Right lung (tissue), 5 donors: Measurements from ENCODE around the gene BOC. TPM values are rescaled to one million over a fixed set of nuclear protein-coding genes. Genes with fewer than 3 reads are reported as not detected.

Experiments used
- DNase-seq, 2 donors: peaks; one replicate each; pipeline ENCODE4 v3.0.0-alpha.2; 2013
- polyA plus RNA-seq, 5 donors: library from polyadenylated mRNA; unstranded; fragments of 120-200 nt; gene quantifications; one replicate each; pipeline versions ENCODE4 v1.2.1 to v1.2.3, GENCODE V29; 2013; ENCODE audit warnings: inconsistent platforms in 1 of 5, low replicate concordance in 1 of 5; ENCODE audit not compliant: insufficient read length in 5 of 5, insufficient read depth in 1 of 5

The BOC gene
- polyA plus RNA-seq, 5 donors = 22.6 to 37.4 (median 27.2) TPM

DNA sequence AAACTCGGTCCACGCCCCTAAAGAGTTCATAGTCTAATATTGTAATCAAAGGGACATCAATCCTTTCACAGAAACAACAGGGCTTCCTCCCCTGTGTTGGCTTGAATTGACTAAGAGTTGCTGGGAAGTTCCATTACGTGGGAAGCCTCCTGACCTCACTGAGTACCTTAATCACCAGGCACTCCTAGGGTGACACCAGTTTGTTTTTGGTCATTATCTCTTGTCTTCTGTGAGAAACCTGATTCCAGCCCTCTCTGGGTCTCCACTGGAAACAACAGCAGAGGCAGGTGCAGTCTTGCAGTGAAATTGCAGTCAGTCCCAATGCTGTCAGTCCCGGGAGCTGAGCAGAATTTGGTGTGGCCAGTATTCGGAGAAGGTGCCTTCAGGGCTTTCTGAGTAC lies 55.4 kb downstream of the BOC start:
- DNase-seq = no peak

DNA sequence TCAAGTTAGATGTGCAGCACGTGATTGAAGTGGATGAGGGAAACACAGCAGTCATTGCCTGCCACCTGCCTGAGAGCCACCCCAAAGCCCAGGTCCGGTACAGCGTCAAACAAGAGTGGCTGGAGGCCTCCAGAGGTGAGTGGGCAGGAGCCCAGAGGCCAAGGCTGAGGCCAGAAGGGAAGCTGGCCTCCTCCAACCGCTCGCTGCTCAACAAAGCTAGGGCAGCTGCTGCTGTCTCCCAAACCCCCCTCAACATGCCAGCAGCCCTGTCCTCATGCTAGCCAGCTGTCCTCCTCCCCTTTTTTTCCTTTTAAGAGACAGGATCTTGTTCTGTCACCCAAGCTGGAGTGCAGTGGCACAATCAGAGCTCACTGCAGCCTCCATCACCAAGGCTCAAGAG lies 57.0 kb downstream of the BOC start:
- no peak for DNase-seq

DNA sequence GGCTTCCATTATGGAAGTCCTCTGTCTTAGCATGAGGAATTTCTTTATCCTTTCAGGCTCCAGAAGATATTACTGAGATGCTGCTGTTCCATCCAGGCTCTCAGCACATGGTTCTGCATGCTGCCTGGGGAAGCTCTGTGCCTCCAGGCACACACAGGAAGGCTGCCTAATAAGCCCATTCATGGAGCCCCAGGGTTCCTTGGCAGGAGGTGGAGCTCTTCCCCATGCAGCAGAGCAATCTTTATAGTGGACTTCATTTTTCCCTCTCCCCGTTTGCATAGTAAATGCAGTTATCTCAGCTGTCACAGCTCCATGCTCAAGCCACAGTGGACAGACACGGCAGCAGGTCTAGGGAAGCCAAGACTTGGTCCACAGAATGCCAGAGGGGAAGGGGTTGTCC lies 57.6 kb downstream of the BOC start:
- DNase-seq = no peak

DNA sequence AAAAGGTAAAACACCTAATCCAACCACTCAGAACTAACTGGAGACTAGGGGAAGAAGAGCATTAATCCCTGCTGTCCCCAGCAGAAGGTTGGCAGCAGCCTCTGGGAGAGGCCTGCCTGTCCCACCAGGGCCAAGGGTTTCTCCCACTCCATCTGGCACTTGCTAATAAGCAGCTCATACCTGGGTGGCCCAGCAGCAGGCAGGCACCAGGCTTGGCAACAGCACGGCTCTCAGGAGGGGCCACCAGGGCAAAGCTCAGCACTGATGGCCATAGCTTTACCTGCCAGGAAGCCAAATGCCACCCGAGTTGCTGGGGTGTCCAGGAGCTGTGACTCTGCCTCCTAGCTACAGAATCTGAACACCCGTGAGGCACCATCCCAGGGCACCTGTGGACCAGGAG lies 58.3 kb downstream of the BOC start:
- DNase-seq = no peak

DNA sequence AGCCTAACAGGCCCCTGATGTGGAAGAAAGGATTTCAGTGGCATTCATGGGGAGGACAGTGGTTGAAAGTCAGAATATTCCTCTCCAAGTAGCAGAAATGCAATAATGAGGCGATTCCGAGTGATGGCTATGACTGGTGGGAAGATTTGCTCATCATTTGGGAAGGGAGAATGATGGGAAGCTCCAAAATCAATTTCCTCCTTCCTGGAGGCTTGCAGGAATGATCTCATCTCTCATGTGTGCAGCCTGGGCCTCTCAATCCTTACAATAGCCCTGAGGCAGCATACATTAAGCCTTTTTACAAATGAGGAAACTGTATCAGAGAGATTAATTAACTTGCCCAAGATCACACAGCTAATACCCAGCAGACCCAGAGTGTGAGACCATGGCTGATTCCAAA lies 58.7 kb downstream of the BOC start:
- no peak for DNase-seq

DNA sequence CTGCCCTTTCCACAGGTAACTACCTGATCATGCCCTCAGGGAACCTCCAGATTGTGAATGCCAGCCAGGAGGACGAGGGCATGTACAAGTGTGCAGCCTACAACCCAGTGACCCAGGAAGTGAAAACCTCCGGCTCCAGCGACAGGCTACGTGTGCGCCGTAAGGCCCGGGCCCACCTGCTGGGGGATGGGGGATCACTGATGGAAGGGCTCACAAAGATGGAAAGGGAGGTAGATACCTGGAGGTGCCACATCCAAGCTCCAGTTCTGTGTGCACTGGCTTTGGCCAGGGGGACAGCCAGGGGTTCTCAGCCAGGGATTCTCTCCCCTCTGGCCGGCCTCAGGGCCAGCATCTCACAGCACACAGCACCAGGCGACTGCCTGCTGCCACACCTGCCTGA lies 59.4 kb downstream of the BOC start:
- no peak for DNase-seq

DNA sequence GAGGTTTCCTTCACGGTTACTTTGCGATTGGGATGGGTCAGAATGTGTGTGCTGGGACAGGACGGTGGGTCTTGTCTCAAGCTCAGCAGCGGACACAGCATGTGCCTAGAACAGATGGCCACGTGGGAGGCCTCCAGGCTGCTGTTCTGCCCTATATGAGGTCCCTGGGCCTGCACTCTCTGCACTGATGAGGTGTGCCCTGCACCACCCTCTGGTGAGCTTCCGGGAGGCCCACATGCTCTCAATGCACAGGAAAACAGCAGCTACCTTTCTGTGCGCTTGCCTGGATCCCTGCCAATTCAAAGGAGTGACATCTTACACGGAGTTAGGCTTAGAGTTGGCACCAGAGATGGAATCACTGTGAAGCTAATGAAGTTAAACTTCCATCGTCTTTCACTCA lies 59.8 kb downstream of the BOC start:
- DNase-seq = no peak

DNA sequence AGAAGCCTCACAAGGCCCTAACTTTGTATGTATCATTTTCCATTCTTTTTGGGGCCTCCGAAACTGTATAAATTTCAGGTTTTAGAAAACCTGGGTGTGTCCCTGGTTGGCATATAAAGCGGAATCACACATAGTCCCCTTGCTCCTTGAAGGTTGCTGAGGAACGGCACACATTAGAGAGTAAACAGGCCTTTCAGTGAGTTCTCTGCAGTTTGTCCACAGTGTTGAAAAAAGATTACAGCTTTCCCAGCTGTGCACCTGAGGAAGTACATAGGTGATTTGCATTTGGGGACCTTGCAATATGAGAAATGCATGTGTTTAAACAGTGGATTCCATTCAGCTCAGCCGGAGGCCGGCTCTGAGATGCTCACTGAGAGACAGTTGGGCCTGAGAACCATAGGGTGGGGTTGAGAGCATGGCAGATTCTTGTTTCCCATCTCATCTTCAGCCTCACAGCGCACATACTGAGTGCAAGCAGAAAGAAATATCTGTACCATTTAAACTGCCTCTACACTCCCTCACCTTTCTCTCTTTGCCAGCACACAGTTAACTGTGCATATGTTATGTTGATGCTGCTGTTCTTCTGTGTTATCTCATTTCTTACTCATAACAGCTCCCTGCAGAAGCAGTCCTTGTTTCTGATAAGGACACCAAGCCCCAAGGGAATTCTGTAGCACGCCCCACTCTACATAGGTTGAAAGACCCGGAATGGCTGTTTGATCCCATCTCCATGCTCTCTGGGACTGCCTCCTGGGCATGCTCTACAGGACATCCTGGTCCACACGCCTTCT lies 60.4 kb downstream of the BOC start:
- DNase-seq = no peak

DNA sequence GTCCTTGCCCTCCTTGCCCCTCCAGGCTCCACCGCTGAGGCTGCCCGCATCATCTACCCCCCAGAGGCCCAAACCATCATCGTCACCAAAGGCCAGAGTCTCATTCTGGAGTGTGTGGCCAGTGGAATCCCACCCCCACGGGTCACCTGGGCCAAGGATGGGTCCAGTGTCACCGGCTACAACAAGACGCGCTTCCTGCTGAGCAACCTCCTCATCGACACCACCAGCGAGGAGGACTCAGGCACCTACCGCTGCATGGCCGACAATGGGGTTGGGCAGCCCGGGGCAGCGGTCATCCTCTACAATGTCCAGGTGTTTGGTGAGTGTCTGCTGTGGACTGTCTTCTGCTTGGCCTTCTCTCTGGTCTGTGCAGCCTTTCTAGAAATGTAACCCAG lies 61.0 kb downstream of the BOC start:
- DNase-seq = no peak

DNA sequence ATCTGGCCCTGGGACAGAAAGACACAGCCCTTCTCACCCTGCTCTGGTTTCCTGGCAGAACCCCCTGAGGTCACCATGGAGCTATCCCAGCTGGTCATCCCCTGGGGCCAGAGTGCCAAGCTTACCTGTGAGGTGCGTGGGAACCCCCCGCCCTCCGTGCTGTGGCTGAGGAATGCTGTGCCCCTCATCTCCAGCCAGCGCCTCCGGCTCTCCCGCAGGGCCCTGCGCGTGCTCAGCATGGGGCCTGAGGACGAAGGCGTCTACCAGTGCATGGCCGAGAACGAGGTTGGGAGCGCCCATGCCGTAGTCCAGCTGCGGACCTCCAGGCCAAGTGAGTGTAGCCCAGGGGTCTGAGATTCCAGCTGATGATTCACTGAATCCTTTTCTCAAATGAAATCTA lies 61.7 kb downstream of the BOC start:
- no peak for DNase-seq

DNA sequence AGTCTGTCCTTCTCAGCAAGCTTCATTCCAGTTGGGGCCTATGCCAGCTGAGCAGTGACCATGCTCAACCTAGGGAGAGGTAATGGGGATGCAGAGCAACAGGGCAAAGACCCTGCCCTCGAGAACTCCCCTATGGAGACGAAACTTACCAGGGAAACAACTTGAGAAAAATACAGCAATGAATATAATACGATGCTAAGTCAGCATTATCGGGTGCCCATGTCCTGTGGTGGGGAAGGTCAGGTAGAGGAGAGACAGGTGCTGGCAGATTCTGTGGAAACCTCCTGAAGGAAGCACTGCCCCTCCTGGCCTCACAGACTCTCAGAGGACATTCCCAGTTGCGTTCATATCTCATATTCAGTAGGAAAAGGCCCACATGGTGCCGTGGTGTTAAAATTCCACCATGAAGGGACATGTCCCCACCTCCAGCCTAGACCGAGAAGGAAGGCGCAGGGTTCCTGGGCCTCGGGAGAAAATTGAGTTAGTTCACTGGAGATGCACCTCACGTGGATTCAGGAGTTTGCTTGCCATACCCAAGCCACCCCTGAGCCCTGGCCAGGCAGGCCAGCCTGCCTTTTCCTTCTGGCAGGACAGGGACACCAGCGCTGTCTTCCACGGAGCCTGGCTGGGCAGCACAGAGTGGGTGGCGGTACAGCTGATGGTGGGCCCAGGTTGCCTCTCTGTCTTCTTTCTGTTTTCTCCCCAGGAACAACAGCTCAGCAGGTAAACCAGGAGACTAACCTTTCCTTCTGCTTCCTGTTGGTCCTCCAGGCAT lies 62.4 kb downstream of the BOC start:
- no peak for DNase-seq

DNA sequence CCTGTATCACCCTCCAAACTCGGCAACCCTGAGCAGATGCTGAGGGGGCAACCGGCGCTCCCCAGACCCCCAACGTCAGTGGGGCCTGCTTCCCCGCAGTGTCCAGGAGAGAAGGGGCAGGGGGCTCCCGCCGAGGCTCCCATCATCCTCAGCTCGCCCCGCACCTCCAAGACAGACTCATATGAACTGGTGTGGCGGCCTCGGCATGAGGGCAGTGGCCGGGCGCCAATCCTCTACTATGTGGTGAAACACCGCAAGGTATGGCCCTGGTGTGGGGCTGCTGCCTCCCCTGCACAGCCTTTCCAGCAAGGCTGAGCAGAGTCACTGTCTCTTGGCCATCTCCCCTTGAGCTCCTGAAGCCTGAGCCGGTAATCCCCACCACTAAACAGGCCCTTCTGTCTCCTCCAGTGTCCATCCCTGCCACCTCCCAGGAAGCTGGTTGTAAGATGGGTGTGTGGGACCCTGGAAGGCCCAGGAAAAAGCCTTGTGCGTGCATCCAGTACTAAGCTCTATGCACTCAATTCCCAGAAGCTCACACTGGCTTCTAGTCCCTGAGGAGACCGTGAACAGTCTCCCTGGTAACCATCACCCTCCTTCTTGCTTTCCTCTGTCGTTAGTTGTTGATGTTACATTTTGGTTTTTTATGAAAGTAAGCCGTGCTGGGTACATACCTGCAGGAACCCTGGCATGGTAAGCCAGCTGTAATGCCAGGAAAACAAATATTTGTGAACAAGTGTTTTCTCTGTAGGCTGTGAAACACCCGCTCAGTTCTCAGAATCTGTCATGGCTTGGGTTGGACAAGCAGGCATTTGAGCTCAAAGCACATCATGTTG lies 63.3 kb downstream of the BOC start:
- DNase-seq = no peak

DNA sequence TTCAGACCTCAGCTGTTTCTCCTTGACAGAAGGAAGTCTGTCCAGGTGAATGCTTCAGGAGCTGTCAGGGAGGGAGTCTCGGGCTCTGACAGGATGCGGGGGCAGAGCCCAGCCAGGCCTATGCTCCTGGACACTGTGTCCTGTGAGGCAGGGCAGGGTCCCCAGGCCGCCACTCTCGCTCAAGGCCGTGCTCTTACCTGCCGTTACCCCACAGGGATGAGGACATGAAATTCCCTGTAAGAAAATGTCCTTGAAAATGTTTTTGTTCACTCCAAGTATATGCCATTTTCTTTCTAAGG lies 63.9 kb downstream of the BOC start:
- DNase-seq = no peak

DNA sequence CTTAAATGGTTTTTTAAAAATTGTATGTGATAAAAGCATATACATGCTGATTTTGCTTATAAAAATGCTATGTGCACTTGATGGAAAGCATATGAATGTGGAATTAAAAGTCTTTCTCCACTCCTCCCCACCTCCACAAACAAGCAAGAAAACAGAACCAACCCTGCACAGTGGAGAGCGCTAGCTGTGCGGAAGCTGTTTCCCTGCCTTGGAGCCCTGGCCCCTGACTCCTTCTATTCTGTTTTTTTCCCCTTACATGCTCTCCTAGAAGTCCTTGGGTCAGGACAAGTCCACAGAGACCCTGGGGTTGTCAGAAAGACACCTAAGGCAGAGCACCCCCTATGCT lies 64.2 kb downstream of the BOC start:
- no peak for DNase-seq

DNA sequence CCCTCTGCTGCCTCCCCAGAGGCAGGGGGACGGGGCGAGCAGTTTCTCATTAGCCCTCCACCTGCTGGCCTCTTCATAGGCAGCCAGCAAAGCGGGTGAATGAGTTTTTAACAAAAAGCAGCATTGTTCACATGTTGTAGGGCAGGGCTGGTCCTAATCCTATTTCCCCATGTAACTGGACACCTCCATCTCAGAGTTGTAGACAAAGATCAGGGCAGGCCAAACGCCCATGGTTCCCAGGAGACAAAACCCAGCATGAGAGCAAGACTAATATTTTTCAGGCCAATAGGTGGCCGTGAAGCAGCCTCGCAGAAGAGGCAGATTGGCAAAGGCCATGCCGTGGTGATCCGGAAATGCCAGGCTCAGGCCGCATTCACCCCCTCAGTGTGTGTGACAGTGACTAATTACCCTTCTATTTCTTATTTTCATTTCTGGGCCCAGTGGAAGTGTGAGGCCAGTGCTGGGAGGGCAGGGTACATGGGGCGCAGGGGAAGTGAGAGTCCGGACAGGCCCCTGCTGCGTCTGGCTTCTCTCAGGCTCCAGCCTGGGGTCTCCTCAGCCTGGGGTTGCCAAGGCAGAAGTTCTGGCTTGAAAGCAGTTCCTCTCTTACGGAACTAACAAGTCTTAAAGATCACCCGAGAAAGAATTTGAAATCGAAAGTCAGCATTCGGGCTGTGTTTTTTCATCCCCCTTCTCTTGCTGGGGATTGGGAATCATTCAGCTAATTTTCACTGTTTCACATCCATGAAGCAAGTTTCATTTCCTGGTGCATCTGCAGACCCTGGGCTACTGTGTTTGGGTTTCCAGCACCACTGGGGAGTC lies 64.8 kb downstream of the BOC start:
- no peak for DNase-seq

DNA sequence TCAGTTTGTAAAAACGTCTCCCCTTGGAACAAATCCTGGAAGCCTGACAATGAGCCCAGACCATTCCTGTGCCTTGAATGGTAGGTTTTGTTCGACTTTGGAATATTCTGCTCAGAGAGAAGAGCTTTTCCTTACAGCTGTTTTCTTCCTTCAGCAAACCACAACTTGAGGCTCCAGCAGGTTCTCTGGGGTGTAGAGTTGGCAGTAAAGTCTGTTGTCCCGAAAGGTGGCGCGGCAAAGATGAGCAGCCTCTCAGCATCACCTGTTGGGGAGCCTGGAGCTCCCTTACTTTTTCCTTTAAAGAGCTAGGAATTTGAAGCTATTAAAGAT lies 65.4 kb downstream of the BOC start:
- no peak for DNase-seq

DNA sequence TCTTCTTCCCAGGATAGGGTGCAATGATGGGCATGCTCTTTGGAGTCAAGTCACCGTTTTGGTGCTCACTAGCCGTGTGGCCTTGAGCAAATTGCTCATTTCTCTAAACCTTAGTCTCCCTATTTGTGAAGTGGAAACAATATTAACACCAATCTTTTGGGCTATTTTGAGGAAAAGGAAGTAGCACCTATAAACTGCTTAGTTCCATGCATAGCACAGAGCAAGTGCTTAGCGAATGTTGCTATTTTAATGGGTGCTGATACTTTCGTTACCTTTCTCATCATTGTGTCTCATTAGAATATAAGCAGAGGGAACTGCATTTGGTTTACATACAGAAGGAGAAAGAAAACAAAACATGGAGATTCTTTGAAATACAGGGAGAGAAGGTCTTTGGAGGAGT lies 66.1 kb downstream of the BOC start:
- DNase-seq = no peak

DNA sequence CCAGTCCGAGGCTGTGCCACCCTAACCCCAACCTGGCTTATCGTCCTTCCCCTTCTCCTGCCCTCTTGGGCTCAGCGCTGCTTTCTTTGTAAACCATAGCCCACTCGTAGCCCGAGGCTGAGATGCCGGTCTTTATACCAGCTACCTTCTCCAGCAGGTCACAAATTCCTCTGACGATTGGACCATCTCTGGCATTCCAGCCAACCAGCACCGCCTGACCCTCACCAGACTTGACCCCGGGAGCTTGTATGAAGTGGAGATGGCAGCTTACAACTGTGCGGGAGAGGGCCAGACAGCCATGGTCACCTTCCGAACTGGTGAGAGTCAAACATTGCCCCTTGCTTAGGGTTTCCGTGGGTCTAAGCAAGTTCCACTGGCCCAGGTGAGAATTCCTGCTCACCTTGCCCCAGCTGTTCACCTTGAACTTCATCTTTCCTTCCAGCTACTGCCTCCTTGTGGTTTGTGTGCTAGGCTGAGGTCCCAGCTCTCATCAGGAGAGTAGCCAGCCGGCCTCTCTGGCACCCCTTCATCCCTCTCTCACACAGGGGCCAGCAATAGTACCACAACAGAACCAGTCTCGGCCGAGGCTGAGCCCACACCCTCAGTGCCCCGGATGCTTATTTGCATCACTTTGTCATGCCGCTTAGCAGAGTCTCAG lies 66.7 kb downstream of the BOC start:
- no peak for DNase-seq

DNA sequence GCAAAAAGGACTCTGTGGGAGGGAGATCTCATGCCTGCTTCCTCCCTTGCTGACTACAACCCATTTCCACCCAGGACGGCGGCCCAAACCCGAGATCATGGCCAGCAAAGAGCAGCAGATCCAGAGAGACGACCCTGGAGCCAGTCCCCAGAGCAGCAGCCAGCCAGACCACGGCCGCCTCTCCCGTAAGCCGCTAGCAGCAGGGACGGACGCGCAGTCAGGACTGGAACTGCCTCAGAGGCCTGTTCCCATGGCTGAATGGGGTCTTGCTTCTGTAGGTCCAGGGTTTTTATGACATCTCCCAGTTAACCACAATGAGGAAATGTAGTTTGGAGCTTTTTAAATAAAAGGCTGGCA lies 67.2 kb downstream of the BOC start:
- DNase-seq = no peak

DNA sequence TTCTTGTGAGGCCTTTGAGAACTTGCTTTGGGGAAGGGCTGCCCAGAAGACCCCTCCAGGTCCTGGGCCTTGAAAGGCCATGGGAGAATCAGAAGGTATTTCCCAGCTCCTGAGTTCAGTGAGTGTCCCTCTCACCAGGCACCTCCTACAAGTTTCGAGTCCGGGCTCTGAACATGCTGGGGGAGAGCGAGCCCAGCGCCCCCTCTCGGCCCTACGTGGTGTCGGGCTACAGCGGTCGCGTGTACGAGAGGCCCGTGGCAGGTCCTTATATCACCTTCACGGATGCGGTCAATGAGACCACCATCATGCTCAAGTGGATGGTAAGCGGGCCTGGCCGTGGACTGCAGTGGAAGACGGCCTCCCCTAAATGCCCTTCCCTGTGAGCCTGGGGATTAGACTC lies 68.3 kb downstream of the BOC start:
- no peak for DNase-seq

DNA sequence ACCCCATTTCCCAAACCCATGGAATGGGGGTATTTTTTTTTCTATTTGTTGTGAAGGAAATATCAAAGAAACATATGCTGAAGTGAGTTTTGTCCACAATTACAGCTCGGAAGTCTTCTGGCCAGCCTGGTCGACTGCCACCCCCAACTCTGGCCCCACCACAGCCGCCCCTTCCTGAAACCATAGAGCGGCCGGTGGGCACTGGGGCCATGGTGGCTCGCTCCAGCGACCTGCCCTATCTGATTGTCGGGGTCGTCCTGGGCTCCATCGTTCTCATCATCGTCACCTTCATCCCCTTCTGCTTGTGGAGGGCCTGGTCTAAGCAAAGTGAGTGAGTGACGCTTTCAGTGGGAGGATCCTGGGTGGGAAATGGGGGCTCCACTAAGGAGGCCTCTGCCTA lies 71.9 kb downstream of the BOC start:
- no peak for DNase-seq
